ENCODE data around the gene WFDC10A. TPM values are rescaled to one million over a fixed set of nuclear protein-coding genes. Genes with fewer than 3 reads are reported as not detected.

The WFDC10A gene
- total RNA-seq, 1 donor from 2014 or later, result not detected

DNA sequence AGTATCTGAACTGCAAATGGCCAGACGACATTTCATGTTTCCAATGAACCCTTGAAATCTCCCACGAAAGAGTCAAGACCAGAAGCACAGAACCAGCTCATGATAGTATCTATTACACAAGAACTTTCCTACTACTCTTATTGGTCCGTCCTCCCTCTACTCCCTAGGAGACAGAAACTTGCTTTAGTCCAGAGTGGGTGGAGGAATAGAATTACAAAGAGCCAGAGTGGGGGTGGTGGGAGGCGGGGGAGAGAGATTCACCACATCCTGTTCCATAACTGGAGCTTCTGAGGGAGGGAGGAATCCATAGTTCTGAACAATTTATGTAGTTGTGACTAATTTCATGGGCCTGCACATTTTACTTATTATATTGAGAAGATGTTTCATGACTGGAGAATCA lies 18.5 kb upstream of the WFDC10A start:
- H3K36me3 Mint-ChIP-seq (ENCODE audit: insufficient read depth), result no peaks in the 10 kb centered on the region
- TF ChIP-seq, protein P1, sequence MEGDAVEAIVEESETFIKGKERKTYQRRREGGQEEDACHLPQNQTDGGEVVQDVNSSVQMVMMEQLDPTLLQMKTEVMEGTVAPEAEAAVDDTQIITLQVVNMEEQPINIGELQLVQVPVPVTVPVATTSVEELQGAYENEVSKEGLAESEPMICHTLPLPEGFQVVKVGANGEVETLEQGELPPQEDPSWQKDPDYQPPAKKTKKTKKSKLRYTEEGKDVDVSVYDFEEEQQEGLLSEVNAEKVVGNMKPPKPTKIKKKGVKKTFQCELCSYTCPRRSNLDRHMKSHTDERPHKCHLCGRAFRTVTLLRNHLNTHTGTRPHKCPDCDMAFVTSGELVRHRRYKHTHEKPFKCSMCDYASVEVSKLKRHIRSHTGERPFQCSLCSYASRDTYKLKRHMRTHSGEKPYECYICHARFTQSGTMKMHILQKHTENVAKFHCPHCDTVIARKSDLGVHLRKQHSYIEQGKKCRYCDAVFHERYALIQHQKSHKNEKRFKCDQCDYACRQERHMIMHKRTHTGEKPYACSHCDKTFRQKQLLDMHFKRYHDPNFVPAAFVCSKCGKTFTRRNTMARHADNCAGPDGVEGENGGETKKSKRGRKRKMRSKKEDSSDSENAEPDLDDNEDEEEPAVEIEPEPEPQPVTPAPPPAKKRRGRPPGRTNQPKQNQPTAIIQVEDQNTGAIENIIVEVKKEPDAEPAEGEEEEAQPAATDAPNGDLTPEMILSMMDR (IDR thresholded peaks at IDR 0.05; ENCODE audit: unreplicated experiment), result no peak

DNA sequence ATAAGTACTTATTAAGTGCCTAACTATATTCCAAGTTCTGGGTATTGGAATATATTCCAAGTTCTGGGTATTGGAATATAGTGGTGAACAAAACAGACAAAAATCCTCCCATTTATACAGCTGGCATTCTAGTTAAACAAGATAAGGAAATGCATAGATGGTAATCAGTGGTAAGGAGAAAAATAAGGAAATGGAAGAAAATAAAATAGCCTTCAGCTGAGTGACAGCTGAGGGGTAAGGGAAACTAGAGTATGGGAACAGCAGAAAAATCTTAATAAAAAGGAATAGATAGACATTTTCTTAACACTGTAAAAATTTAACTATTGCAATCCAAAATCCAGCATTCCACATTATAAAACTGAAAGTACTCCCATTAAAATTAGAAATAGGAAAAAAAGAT lies 17.2 kb upstream of the WFDC10A start:
- DNase-seq (ENCODE audit: low spot score, unreplicated experiment), result no peak
- Mint-ChIP-seq H3K4me3 (ENCODE audit: low read depth) (no peak overlapping the region), H3K4me1 (ENCODE audit: low read depth) (no peaks in the 10 kb centered on the region), H3K9me3 (ENCODE audit: low read depth) (peaks cover 5% of the 10 kb centered on the region), H3K36me3 (ENCODE audit: insufficient read depth) (no peaks in the 10 kb centered on the region), H3K27ac (no peak overlapping the region), H3K27me3 (no peaks in the 10 kb centered on the region)
- TF ChIP-seq, protein P1 (IDR thresholded peaks at IDR 0.05; ENCODE audit: unreplicated experiment), result no peak

More for the DNA sequence above, 18.5 kb upstream of the WFDC10A start:
- peaks cover 11% of the 10 kb centered on the region for H3K9me3 Mint-ChIP-seq (ENCODE audit: low read depth)
- H3K4me1 Mint-ChIP-seq (ENCODE audit: low read depth), result no peaks in the 10 kb centered on the region
- no peak overlapping the region for H3K4me3 Mint-ChIP-seq (ENCODE audit: low read depth)
- DNase-seq (ENCODE audit: low spot score, unreplicated experiment), result no peak
- H3K27me3 Mint-ChIP-seq, result no peaks in the 10 kb centered on the region
- no peak overlapping the region for H3K27ac Mint-ChIP-seq

DNA sequence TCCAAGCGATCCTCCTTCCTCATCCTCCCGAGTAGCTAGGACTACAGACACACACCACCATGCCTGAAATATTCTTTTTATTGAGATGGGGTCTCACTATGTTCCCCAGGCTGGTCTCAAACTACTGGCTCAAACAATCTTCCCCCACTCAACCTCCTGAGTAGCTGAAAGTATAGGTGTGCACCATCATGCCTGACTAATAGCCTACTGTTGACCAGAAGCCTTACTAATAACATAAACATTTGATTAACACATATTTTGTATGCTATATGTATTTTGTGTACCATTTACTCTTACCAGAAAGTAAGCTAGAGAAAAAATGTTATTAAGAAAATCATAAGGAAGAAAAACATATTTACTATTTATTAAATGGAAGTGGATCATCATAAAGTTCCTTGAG lies 11.9 kb upstream of the WFDC10A start:
- Mint-ChIP-seq H3K4me1 (ENCODE audit: low read depth) (peaks cover 12% of the 10 kb centered on the region), H3K27ac (peak overlapping the region; percentile 49), H3K9me3 (ENCODE audit: low read depth) (no peaks in the 10 kb centered on the region), H3K27me3 (no peaks in the 10 kb centered on the region), H3K36me3 (ENCODE audit: insufficient read depth) (no peaks in the 10 kb centered on the region), H3K4me3 (ENCODE audit: low read depth) (no peak overlapping the region)
- no peak for DNase-seq (ENCODE audit: low spot score, unreplicated experiment)
- TF ChIP-seq, protein P1 (IDR thresholded peaks at IDR 0.05; ENCODE audit: unreplicated experiment), result no peak

DNA sequence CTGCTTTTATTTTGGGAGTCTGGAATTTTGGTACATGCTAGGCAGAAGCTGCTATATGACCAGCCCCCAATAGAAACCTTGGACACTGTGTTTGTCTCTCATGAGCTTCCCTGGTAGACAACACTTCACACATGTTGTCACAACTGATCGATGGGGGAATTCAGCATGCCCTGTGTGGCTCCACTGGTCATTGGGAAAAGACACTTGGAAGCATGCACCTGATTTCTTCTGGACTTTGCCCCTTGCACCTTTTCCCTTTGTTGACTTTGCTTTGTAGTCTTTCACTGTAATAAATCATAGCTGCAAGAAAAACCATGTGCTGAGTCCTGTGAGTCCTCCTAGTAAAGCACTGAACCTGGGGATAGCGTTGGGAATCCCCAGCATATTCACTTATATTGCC lies 7.9 kb upstream of the WFDC10A start:
- TF ChIP-seq, protein P1 (IDR thresholded peaks at IDR 0.05; ENCODE audit: unreplicated experiment), result no peak
- Mint-ChIP-seq H3K4me1 (ENCODE audit: low read depth) (peaks cover 14% of the 10 kb centered on the region), H3K4me3 (ENCODE audit: low read depth) (no peak overlapping the region), H3K27me3 (no peaks in the 10 kb centered on the region), H3K27ac (no peak overlapping the region), H3K9me3 (ENCODE audit: low read depth) (peaks cover 10% of the 10 kb centered on the region), H3K36me3 (ENCODE audit: insufficient read depth) (no peaks in the 10 kb centered on the region)
- DNase-seq (ENCODE audit: low spot score, unreplicated experiment), result no peak

DNA sequence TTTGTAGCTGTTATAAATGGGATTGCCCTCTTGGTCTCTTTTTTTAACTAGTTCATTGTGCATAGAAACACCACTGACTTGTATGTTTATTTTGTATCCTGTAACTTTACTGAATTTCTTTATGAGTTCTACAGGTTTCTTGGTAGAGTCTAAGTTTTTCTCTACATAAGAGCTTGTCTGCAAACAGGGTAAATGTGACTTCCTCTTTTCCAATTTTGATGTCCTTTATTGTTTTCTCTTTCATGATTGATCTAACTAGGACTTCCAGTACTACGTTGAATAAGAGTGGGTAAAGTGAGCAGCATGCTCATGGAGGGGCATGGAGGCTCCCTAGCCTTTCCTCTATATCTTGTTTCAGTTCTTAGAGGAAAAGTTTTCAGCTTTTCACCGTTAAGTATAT lies 3.0 kb upstream of the WFDC10A start:
- TF ChIP-seq, protein P1 (IDR thresholded peaks at IDR 0.05; ENCODE audit: unreplicated experiment), result no peak
- Mint-ChIP-seq H3K4me3 (ENCODE audit: low read depth) (no peak overlapping the region), H3K4me1 (ENCODE audit: low read depth) (peaks cover 12% of the 10 kb centered on the region), H3K27ac (no peak overlapping the region), H3K9me3 (ENCODE audit: low read depth) (peaks cover 10% of the 10 kb centered on the region), H3K36me3 (ENCODE audit: insufficient read depth) (no peaks in the 10 kb centered on the region), H3K27me3 (peaks cover 7% of the 10 kb centered on the region)
- DNase-seq (ENCODE audit: low spot score, unreplicated experiment), result no peak

Measured in progenitor cell of endocrine pancreas (in vitro differentiated cells).